ENCODE data around the gene NKG7.
A peak's percentile ranks its signal among the peaks of the same experiment; 100 is the strongest.

NKG7 gene

DNA sequence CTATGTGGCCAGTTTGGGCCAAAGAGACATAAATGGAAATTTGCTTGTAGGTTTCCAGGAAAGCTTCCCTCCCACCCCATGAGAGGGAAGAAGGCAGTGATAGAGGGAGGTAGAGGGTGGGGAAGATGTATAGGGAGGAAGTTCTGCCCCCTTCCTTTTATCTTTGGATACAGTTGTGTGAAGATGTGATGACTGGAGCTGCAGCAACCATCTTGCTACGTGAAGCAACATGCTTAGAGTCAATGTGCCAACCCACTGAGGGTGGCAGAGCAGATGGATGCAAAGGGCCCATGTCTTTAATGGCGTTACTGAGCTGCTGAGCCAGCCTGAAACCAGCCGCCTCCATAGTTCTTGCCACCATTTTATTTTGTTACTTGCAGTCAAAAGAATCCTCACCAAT, 41.3 kb downstream of the NKG7 start:
- TF ChIP-seq, protein P1, sequence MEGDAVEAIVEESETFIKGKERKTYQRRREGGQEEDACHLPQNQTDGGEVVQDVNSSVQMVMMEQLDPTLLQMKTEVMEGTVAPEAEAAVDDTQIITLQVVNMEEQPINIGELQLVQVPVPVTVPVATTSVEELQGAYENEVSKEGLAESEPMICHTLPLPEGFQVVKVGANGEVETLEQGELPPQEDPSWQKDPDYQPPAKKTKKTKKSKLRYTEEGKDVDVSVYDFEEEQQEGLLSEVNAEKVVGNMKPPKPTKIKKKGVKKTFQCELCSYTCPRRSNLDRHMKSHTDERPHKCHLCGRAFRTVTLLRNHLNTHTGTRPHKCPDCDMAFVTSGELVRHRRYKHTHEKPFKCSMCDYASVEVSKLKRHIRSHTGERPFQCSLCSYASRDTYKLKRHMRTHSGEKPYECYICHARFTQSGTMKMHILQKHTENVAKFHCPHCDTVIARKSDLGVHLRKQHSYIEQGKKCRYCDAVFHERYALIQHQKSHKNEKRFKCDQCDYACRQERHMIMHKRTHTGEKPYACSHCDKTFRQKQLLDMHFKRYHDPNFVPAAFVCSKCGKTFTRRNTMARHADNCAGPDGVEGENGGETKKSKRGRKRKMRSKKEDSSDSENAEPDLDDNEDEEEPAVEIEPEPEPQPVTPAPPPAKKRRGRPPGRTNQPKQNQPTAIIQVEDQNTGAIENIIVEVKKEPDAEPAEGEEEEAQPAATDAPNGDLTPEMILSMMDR (IDR thresholded peaks at IDR 0.05): no peak
- Histone ChIP-seq H3K27ac (no peak overlapping the region), H3K4me3 (no peak overlapping the region)
- no peak for DNase-seq (ENCODE audit: low spot score)

DNA sequence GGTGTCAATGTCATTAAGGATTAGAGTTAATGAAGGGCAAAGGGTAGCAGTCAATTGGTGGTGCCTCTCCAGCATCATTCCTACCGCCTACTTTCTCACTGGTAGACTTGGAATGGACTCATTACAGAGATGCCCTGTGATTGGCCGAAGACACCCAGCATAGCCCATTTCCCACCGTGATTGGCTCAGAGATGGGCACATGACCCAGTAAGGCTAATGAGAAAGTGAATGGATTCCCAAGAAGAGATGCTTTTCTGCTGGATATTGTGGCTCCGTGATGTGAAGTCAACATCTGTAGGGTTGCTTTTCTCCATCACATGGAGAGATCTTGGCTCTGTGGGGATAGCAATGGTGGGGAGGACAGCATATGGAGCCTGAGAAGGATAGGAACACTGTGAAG, 42.1 kb downstream of the NKG7 start:
- no peak for DNase-seq (ENCODE audit: low spot score)
- TF ChIP-seq, protein P1 (IDR thresholded peaks at IDR 0.05): no peak
- no peak overlapping the region for H3K27ac ChIP-seq
- H3K4me3 ChIP-seq: no peak overlapping the region

DNA sequence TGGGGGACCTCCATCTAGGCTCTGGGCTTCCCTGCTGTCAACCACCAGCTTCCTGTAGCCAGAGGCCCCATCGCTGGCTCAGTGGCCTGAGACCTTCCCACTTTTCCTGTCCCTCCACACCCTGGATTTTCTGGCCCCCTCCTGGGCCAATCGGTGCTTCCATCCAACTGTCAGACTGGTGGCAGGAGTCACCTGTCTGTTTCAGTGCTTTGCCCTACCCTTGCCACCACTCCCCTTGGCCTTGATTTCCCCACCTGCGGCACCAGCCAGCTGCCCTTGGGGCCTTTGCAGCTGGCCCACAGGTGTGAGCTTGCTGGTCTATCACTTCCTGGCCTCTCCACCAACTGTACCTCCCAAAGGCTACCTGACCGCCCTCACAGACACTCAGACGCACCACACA, 43.0 kb downstream of the NKG7 start:
- no peak for DNase-seq (ENCODE audit: low spot score)
- Histone ChIP-seq H3K27ac (no peak overlapping the region), H3K4me3 (no peak overlapping the region)
- TF ChIP-seq, protein P1 (IDR thresholded peaks at IDR 0.05): no peak

DNA sequence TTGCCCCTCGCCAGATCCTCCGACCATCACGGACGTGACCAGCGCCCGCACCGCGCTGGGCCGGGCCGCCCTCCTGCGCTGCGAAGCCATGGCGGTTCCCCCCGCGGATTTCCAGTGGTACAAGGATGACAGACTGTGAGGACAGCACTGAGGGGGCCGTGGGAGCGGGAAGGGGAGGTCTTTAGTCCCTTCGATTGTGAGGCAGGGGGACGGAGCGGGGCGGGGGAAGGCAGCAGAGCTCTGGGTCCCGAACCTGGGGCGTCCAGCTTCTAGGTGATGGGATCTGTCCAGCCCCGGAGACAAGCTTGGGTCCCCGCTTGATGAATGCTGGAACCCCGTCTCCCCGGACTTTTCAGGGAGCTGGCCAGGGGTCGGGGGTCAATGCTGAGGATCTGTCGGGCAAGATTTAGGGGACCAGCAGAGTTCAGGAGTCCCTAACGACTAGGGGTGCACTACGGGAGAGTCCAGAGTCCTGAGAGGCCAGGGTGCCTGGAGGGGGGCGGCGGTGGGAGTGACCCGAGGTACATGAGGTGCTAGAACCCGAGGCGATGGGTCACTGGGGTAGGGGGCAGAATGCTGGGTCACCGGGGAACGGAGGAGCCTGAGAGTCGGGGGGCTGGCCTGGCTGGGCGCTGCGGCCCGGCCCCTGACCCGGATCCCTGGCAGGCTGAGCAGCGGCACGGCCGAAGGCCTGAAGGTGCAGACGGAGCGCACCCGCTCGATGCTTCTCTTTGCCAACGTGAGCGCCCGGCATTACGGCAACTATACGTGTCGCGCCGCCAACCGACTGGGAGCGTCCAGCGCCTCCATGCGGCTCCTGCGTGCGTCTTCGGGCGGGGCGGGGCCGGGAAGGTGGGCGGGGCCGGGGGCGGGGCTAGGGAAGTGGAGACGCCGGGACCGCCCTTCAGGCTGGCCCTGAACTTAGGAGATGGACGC, 45.1 kb downstream of the NKG7 start:
- H3K4me3 ChIP-seq: peak overlapping the region; percentile 62
- TF ChIP-seq, protein P1 (IDR thresholded peaks at IDR 0.05): no peak
- DNase-seq (ENCODE audit: low spot score): no peak
- no peak overlapping the region for H3K27ac ChIP-seq

DNA sequence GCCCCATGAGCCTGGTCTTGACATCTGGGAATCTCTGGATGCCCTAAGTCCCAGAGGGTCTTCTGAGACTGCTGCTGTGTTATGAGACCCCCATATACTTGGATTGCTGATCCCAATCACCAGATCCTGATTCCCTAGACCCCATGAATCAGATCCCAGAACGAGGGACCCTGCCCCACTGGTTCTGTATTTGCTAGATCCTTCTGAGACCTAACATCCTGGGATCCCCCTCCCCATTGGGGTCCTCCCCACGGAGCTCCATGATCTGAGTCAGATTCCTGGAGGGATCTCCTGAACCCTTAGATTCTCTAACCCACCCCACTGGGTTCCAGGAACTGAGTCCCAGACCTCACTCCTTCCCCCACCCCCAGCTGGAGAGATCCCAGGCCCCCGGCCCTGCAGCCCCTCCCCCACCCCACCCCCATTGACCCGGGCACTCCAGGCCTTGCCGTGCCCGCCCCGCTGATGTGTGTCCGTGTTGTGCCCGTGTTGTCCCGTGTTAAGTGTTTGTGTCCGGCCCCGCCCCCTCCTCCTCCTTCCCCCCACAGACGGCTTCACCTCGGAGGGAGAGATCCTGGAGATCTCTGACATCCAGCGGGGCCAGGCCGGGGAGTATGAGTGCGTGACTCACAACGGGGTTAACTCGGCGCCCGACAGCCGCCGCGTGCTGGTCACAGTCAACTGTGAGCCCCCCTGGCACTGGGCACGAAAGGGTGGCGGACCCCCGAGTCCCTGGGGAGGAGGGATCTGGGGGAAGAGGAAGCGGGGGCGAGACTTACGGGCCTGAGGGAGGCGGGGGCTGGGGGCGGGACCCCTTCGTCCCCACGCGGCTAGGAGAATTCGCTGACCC, 46.0 kb downstream of the NKG7 start:
- Histone ChIP-seq H3K27ac (no peak overlapping the region), H3K4me3 (peak overlapping the region; percentile 62)
- TF ChIP-seq, protein P1 (IDR thresholded peaks at IDR 0.05): no peak
- no peak for DNase-seq (ENCODE audit: low spot score)

DNA sequence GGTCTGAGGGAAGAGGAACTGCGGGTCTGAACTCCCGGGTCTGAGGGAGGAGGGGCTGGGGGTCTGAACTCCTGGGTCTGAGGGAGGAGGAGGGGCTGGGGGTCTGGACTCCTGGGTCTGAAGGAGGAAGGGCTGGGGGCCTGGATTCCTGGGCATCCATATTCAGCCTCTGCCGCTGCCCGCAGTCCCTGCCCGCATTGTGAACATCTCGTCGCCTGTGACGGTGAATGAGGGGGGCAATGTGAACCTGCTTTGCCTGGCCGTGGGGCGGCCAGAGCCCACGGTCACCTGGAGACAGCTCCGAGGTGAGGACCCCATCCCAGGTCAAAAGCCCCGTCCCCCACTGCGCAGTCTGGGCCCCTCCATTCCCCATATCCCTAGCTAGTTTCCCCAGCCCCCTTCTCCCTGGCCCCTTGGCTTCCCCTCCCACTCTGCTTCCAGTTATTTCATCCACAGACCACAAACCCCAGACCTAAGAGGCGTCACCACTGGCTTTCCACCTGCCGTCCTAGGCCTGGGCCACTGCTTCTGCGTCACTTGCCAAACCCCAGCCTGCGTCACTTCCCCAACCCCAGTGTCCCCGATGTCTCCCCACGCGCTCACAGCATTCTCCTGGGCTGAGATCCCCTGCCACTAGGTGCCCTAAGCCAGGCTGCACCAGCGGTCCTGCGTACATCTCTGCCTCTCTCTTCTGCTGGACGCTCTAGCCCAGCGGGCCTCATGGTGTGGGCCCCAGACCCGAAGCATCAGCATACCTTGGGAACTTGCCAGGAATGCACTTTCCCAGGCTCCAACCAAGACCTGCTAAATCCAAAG, 47.1 kb downstream of the NKG7 start:
- Histone ChIP-seq H3K4me3 (no peak overlapping the region), H3K27ac (no peak overlapping the region)
- no peak for DNase-seq (ENCODE audit: low spot score)
- TF ChIP-seq, protein P1 (IDR thresholded peaks at IDR 0.05): no peak
